GM12878 (cell line): ENCODE data around the gene LENG1. TPM values are rescaled to one million over a fixed set of nuclear protein-coding genes. Genes with fewer than 3 reads are reported as not detected.

ENCODE experiments used
- ATAC-seq: fragments of 200-7000 bp; cut with Tn5 transposase; 3 replicates; pipeline ENCODE4 v1.9.1; 2020; ENCODE audit warnings: mild to moderate bottlenecking, moderate library complexity
- BruUV-seq: library from RNA; stranded (reverse); fragments of 400-500 nt; replicated peaks from 2 replicates; lab custom pipeline; 2021; lab: Mats Ljungman, UMichigan
- CTCF ChIA-PET: fragments of 300-600 bp; sonication (Branson Sonifier 250); formaldehyde crosslinking; extraction: SDS; loops from one replicate; lab custom pipeline; 2021; ENCODE audit warnings: inconsistent platforms; lab: Yijun Ruan, JAX
- POLR2A ChIA-PET: fragments of 350-600 bp; formaldehyde crosslinking; extraction: SDS; loops from one replicate; lab custom pipeline; 2021; ENCODE audit warnings: inconsistent platforms; lab: Charles Lee
- RAD21 ChIA-PET: fragments of 300-600 bp; sonication (Branson Sonifier 250); formaldehyde crosslinking; loops from one replicate; lab custom pipeline; 2023; ENCODE audit warnings: antibody characterized with exemption; ENCODE audit not compliant: unreplicated experiment; lab: Charles Lee
- SMC1A ChIA-PET: fragments of 300-600 bp; sonication (Branson Sonifier 250); formaldehyde crosslinking; loops from one replicate; lab custom pipeline; 2023; ENCODE audit not compliant: unreplicated experiment, uncharacterized antibody; lab: Charles Lee
- DNase-seq: peaks from one replicate; pipeline ENCODE4 v3.0.0-alpha.2; 2011; ENCODE audit warnings: low read depth, low spot score
- FAIRE-seq: peaks from 3 replicates; lab custom pipeline; 2011; peaks lifted over from hg19 to GRCh38; lab: Jason Lieb, UNC
- H2AFZ ChIP-seq: 2 replicates; pipeline ENCODE4 v1.6.0; 2011; ENCODE audit warnings: low read depth, low read length, control low read depth; ENCODE audit not compliant: control insufficient read depth
- H3K27ac ChIP-seq: 2 replicates; pipeline ENCODE4 v1.5.1; 2011; ENCODE audit warnings: control low read depth; ENCODE audit not compliant: control insufficient read depth, insufficient read depth
- H3K27me3 ChIP-seq, 2 experiments: replicated peaks in 1 of 2; 2 replicates each; pipeline versions ENCODE4 v1.6.0 to v1.6.1; 2011; ENCODE audit warnings: low read length in 1 of 2; ENCODE audit not compliant: control insufficient read depth in 2 of 2, insufficient read depth in 2 of 2
- H3K36me3 ChIP-seq, 2 experiments: 2 replicates each; pipeline ENCODE4 v1.5.1; 2011; ENCODE audit warnings: low read length in 1 of 2; ENCODE audit not compliant: control insufficient read depth in 2 of 2, insufficient read depth in 2 of 2
- H3K4me1 ChIP-seq: 2 replicates; pipeline ENCODE4 v1.6.1; 2011; ENCODE audit warnings: mild to moderate bottlenecking, low read length, moderate library complexity, mixed read lengths; ENCODE audit not compliant: control insufficient read depth, insufficient read depth
- H3K4me2 ChIP-seq: 2 replicates; pipeline ENCODE4 v1.6.0; 2011; ENCODE audit warnings: control low read depth; ENCODE audit not compliant: control insufficient read depth, insufficient read depth
- H3K4me3 ChIP-seq: fragments of 200-600 bp; sonication (generic); 2 replicates; pipeline ENCODE4 v1.5.1; 2016
- H3K79me2 ChIP-seq: 2 replicates; pipeline ENCODE4 v1.6.0; 2011; ENCODE audit warnings: low read length; ENCODE audit not compliant: control insufficient read depth, insufficient read depth
- H3K9ac ChIP-seq: 2 replicates; pipeline ENCODE4 v1.8.0; 2011; ENCODE audit warnings: low read length, control low read depth, mixed read lengths; ENCODE audit not compliant: control insufficient read depth, insufficient read depth
- H3K9me3 ChIP-seq: replicated peaks from 3 replicates; pipeline ENCODE4 v1.5.1; 2011; ENCODE audit warnings: mild to moderate bottlenecking, low read length; ENCODE audit not compliant: control insufficient read depth, insufficient read depth
- H4K20me1 ChIP-seq: 2 replicates; pipeline ENCODE4 v1.6.0; 2011; ENCODE audit not compliant: control insufficient read depth, insufficient read depth
- ASH2L ChIP-seq: fragments of 300-600, 200-600 bp; sonication (generic); IDR thresholded peaks from 2 replicates; pipeline ENCODE4 v1.6.1; 2017; ENCODE audit warnings: low read depth, mild to moderate bottlenecking, borderline replicate concordance
- ATF7 ChIP-seq: fragments of 450-650 bp; IDR thresholded peaks from 2 replicates; pipeline ENCODE4 v1.6.1; 2016; ENCODE audit warnings: low read depth, mild to moderate bottlenecking
- CEBPB ChIP-seq, 2 experiments: fragments of 150-350 bp in 1 of 2; IDR thresholded peaks; 2 replicates each; pipeline ENCODE4 v1.6.1; 2012 to 2014; ENCODE audit warnings: low read depth in 2 of 2, low read length in 2 of 2, borderline replicate concordance in 1 of 2, inconsistent platforms in 1 of 2
- CREB1 ChIP-seq: IDR thresholded peaks from 2 replicates; pipeline ENCODE4 v1.6.1; 2012; ENCODE audit warnings: low read depth, mild to moderate bottlenecking, inconsistent platforms
- IKZF2 ChIP-seq, 2 experiments: fragments of 450-650 bp; IDR thresholded peaks; 2 replicates each; pipeline ENCODE4 v1.6.1; 2017; ENCODE audit warnings: mild to moderate bottlenecking in 2 of 2, moderate library complexity in 2 of 2
- MEF2A ChIP-seq: IDR thresholded peaks from 2 replicates; pipeline ENCODE4 v1.6.1; 2011; ENCODE audit warnings: low read depth, mild to moderate bottlenecking, low read length, moderate library complexity; ENCODE audit not compliant: insufficient read depth
- NFIC ChIP-seq: IDR thresholded peaks from 2 replicates; pipeline ENCODE4 v1.6.1; 2012; ENCODE audit warnings: low read depth, mild to moderate bottlenecking, inconsistent platforms, low read length, moderate library complexity
- NRF1 ChIP-seq: conservative IDR thresholded peaks from 2 replicates; pipeline ENCODE4 v1.6.1; 2011; ENCODE audit warnings: mild to moderate bottlenecking, low read depth, low read length, improper control_type of control experiment
- POLR2A ChIP-seq: IDR thresholded peaks from 2 replicates; pipeline ENCODE4 v1.6.1; 2011; ENCODE audit warnings: low read depth, mild to moderate bottlenecking, low read length
- POLR2AphosphoS2 ChIP-seq: IDR thresholded peaks from 2 replicates; pipeline ENCODE4 v1.6.1; 2011; ENCODE audit warnings: low read depth, mild to moderate bottlenecking, low read length, improper control_type of control experiment, moderate library complexity
- ZZZ3 ChIP-seq: IDR thresholded peaks from 2 replicates; pipeline ENCODE4 v1.6.1; 2011; ENCODE audit warnings: low read depth; ENCODE audit not compliant: control insufficient read depth, insufficient read length
- WGBS: methylation state at CpG from one replicate; pipeline ENCODE4 v1.1.6; 2016; ENCODE audit warnings: low lambda C conversion rate; ENCODE audit not compliant: insufficient replicate concordance, insufficient coverage; ENCODE audit errors: missing lambda C conversion rate; 5-methylcytosine and 5-hydroxymethylcytosine counted together
- in situ Hi-C: fragments of 300-500 bp; cut with MboI; formaldehyde crosslinking; loops from 9 replicates; pipeline ENCODE4 v1.14.3; 2018; ENCODE audit warnings: mixed read lengths
- intact Hi-C: fragments of 100-400 bp; cut with micrococcal nuclease; formaldehyde crosslinking; loops from one replicate; pipeline ENCODE4 v1.14.2; 2022; ENCODE audit not compliant: unreplicated experiment
- polyA plus RNA-seq, 11 experiments: library from polyadenylated mRNA; depleted of rRNA in 4 of 11; unstranded in 6 of 11; stranded (reverse) in 5 of 11; fragments of >200 nt; fragmentation: Nextera tagmentation in 4 of 11; fragmentation: Illumina TruSeq in 1 of 11; extraction: Ambion mirVana in 4 of 11; extraction: Trizol in 1 of 11; gene quantifications; 1 replicate in 1 of 11; 2 replicates in 10 of 11; pipeline versions ENCODE4 v1.2.1 to v1.2.3, GENCODE V29; 2011 to 2016; ENCODE audit warnings: inconsistent platforms in 2 of 11, missing spikeins in 2 of 11, low read depth in 1 of 11
- total RNA-seq, 4 experiments: library from RNA; depleted of rRNA in 3 of 4; stranded (reverse); fragments of >200 nt in 3 of 4; fragmentation: Illumina TruSeq in 1 of 4; extraction: Trizol in 1 of 4; gene quantifications; 2 replicates each; pipeline versions ENCODE4 v1.2.1 to v1.2.3, GENCODE V29; 2013 to 2021
- TF ChIP-seq, protein P1 (sequence below): IDR thresholded peaks from 2 replicates; pipeline ENCODE4 v1.6.1; 2012; ENCODE audit warnings: low read length, inconsistent platforms
- TF ChIP-seq, protein P2 (sequence below): IDR thresholded peaks from 2 replicates; pipeline ENCODE4 v1.6.1; 2011; ENCODE audit warnings: low read depth, low read length, improper control_type of control experiment, borderline replicate concordance
- TF ChIP-seq, protein P3 (sequence below): fragments of 450-650 bp; IDR thresholded peaks from 2 replicates; pipeline ENCODE4 v1.6.1; 2017; ENCODE audit warnings: borderline replicate concordance
- TF ChIP-seq, protein P4 (sequence below): IDR thresholded peaks from 2 replicates; pipeline ENCODE4 v1.6.1; 2011; ENCODE audit warnings: borderline replicate concordance, low read depth, mild to moderate bottlenecking, moderate library complexity, low read length; ENCODE audit not compliant: insufficient read depth, poor library complexity, severe bottlenecking
- TF ChIP-seq, protein P5 (sequence below): fragments of 450-650 bp; IDR thresholded peaks from 2 replicates; pipeline ENCODE4 v1.6.1; 2014; ENCODE audit warnings: mild to moderate bottlenecking

Gene LENG1
- total and polyA plus RNA-seq, 10 of the 15 experiments (the other 5 are each of a cell fraction or from before 2014, with no cell fraction given): 0.21 to 10.8 (median 5.8) TPM

DNA sequence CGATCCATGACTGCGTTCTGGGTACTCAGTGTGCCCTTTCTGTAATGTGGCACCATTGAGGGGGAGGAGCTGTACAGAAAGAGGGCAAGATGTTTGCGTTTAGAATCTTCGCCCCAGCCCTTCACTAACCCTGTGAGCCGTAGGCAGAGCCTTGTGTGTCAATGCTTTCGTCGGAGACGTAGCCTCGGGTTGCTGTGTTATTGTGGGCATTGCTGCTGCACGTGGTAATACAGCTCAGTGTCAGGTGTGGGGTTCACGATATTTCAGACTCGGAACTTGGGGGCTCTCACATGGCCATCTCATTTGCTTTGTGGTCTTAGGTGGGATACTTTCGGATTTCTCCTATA, 47.3 kb upstream of the LENG1 start (continued):
- TF ChIP-seq NFIC (no peak), CREB1 (no peak), MEF2A (no peak)
- TF ChIP-seq, protein P1, sequence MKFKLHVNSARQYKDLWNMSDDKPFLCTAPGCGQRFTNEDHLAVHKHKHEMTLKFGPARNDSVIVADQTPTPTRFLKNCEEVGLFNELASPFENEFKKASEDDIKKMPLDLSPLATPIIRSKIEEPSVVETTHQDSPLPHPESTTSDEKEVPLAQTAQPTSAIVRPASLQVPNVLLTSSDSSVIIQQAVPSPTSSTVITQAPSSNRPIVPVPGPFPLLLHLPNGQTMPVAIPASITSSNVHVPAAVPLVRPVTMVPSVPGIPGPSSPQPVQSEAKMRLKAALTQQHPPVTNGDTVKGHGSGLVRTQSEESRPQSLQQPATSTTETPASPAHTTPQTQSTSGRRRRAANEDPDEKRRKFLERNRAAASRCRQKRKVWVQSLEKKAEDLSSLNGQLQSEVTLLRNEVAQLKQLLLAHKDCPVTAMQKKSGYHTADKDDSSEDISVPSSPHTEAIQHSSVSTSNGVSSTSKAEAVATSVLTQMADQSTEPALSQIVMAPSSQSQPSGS: no peak

DNA sequence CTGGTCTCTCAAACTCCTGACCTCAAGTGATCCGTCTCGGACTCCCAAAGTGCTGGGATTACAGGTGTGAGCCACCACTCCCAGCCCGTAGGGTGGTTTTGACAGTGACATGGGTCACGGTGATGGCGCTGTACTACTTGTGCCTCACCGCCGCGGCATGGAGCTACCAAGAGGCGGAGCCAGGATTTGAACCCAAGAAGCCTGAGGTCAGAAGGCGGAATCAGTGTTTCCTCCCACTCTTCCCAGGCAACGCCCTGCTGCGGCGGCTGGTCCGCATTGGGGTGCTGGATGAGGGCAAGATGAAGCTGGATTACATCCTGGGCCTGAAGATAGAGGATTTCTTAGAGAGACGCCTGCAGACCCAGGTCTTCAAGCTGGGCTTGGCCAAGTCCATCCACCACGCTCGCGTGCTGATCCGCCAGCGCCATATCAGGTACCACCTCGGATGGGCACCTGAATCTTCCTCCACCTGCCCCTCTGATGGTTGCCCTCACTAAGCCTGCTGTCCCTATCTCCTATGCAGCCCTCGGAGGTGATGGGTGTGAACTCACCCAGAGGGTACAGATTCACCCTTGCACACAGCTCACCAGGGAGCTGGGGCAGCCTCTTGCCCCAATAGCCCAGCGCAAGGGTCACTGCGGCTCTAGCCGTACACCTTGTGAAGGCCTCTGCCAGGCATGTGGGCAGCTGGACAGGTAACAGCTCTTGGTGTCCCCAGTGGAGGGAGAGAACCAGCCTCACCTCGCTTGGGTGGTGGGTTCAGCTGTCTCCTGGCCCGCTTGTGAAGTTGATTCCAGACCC, 46.7 kb upstream of the LENG1 start:
- intact Hi-C loops: no loop called here
- peak overlapping the region; percentile 91 for H3K4me2 ChIP-seq
- H4K20me1 ChIP-seq: peaks cover 23% of the 10 kb centered on the region
- no peak overlapping the region for H3K9ac ChIP-seq
- H2AFZ ChIP-seq: no peak overlapping the region
- H3K79me2 ChIP-seq: peaks cover 54% of the 10 kb centered on the region
- H3K36me3 ChIP-seq: peaks cover 25 to 34% of the 10 kb centered on the region in 2 experiments
- no peak overlapping the region for H3K27ac ChIP-seq
- SMC1A ChIA-PET: interaction anchor here (1.0 kb wide), 1 partner anchor 16 kb away, joined by 4 read pairs; the partner anchor contains the start of gene TSEN34
- in situ Hi-C loops: no loop called here
- POLR2A ChIA-PET: interaction anchor here (7.7 kb wide), 1 partner anchor 16 kb away, joined by 100 read pairs; the partner anchor contains the start of genes MBOAT7 and TSEN34
- no TSS peak for BruUV-seq
- DNase-seq (no peak), ATAC-seq (no peak), FAIRE-seq (no peak)
- whole genome bisulfite sequencing: 94% methylated on average over 27 of the region's 27 CpGs
- CTCF ChIA-PET: interaction anchor here (0.8 to 1.1 kb wide), 3 partner anchors 20 to 184 kb away, joined by 3 to 4 read pairs (median 3); no protein-coding TSS in a partner anchor
- RAD21 ChIA-PET: no interaction called here
- H3K4me3 ChIP-seq: peak overlapping the region; percentile 1; the same call in 1 of the 2 replicates
- no peaks in the 10 kb centered on the region for H3K27me3 ChIP-seq
- H3K4me1 ChIP-seq: peaks cover 66% of the 10 kb centered on the region
- no peaks in the 10 kb centered on the region for H3K9me3 ChIP-seq
- TF ChIP-seq IKZF2 (IDR thresholded peaks at IDR 0.05) (no peak), ASH2L (no peak), POLR2AphosphoS2 (no peak; the same call in 1 of the 2 replicates), ATF7 (no peak), ZZZ3 (no peak), POLR2A (no peak), CEBPB (IDR thresholded peaks at IDR 0.05; ENCODE audit: borderline replicate concordance in 1 of 2, low read depth in 2 of 2, low read length in 2 of 2) (no peak), NRF1 (no peak)
- TF ChIP-seq, protein P2, sequence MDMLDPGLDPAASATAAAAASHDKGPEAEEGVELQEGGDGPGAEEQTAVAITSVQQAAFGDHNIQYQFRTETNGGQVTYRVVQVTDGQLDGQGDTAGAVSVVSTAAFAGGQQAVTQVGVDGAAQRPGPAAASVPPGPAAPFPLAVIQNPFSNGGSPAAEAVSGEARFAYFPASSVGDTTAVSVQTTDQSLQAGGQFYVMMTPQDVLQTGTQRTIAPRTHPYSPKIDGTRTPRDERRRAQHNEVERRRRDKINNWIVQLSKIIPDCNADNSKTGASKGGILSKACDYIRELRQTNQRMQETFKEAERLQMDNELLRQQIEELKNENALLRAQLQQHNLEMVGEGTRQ: no peak
- TF ChIP-seq, protein P3, sequence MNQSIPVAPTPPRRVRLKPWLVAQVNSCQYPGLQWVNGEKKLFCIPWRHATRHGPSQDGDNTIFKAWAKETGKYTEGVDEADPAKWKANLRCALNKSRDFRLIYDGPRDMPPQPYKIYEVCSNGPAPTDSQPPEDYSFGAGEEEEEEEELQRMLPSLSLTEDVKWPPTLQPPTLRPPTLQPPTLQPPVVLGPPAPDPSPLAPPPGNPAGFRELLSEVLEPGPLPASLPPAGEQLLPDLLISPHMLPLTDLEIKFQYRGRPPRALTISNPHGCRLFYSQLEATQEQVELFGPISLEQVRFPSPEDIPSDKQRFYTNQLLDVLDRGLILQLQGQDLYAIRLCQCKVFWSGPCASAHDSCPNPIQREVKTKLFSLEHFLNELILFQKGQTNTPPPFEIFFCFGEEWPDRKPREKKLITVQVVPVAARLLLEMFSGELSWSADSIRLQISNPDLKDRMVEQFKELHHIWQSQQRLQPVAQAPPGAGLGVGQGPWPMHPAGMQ: no peak
- TF ChIP-seq, protein P4, sequence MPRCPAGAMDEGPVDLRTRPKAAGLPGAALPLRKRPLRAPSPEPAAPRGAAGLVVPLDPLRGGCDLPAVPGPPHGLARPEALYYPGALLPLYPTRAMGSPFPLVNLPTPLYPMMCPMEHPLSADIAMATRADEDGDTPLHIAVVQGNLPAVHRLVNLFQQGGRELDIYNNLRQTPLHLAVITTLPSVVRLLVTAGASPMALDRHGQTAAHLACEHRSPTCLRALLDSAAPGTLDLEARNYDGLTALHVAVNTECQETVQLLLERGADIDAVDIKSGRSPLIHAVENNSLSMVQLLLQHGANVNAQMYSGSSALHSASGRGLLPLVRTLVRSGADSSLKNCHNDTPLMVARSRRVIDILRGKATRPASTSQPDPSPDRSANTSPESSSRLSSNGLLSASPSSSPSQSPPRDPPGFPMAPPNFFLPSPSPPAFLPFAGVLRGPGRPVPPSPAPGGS: no peak
- TF ChIP-seq, protein P5, sequence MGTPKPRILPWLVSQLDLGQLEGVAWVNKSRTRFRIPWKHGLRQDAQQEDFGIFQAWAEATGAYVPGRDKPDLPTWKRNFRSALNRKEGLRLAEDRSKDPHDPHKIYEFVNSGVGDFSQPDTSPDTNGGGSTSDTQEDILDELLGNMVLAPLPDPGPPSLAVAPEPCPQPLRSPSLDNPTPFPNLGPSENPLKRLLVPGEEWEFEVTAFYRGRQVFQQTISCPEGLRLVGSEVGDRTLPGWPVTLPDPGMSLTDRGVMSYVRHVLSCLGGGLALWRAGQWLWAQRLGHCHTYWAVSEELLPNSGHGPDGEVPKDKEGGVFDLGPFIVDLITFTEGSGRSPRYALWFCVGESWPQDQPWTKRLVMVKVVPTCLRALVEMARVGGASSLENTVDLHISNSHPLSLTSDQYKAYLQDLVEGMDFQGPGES: no peak
